ENCODE measurements around the gene CRISP3.

- no peak for TF ChIP-seq POLR2A (IDR thresholded peaks at IDR 0.05; ENCODE audit: low read length)
- TF ChIP-seq CHD2 (IDR thresholded peaks at IDR 0.05; ENCODE audit: low read length, partially characterized antibody) = no peak
- no peak for TF ChIP-seq SMC3 (IDR thresholded peaks at IDR 0.05)
Measured at GRCh38 chr6:49692534-49692933, 51.7 kb downstream of the CRISP3 start.

Measured in A549 (cell line).